HCT116 (cell line): Measurements from ENCODE around the gene SLIT1. TPM values are rescaled to one million over a fixed set of nuclear protein-coding genes. Genes with fewer than 3 reads are reported as not detected.

ENCODE experiments used
- ATAC-seq: fragments of 200-7000 bp; cut with Tn5 transposase; 2 replicates; pipeline ENCODE4 v1.9.1; 2020; ENCODE audit warnings: mild to moderate bottlenecking, moderate library complexity
- BruUV-seq: library from RNA; stranded (reverse); fragments of 400-500 nt; replicated peaks from 2 replicates; lab custom pipeline; 2021; lab: Mats Ljungman, UMichigan
- CTCF ChIA-PET: fragments of 300-600 bp; sonication (Branson Sonifier 250); formaldehyde crosslinking; loops from one replicate; lab custom pipeline; 2021; ENCODE audit warnings: antibody characterized with exemption; lab: Charles Lee
- POLR2A ChIA-PET: fragments of 300-600, 350-600 bp; sonication (Branson Sonifier 250); formaldehyde crosslinking; loops from one replicate; lab custom pipeline; 2021; ENCODE audit warnings: antibody characterized with exemption; lab: Charles Lee
- RAD21 ChIA-PET, 2 experiments: fragments of 300-600 bp; sonication (Branson Sonifier 250); formaldehyde crosslinking; loops; one replicate each; lab custom pipeline; 2023; ENCODE audit warnings: low total read pairs in 2 of 2; ENCODE audit not compliant: uncharacterized antibody in 2 of 2, unreplicated experiment in 2 of 2, low non-redundant PET in 1 of 2; lab: Charles Lee
- DNase-seq: peaks from one replicate; pipeline ENCODE4 v3.0.0-alpha.2; 2010; ENCODE audit warnings: low read depth, low spot score
- H2AFZ ChIP-seq: fragments of 200-600 bp; shearing (Covaris generic), sonication (generic); 2 replicates; pipeline ENCODE4 v1.6.1; 2017; ENCODE audit warnings: low read depth, mixed run types, mixed read lengths, antibody characterized with exemption, low read length; ENCODE audit not compliant: poor library complexity, severe bottlenecking
- H3K27ac ChIP-seq: 2 replicates; pipeline ENCODE4 v1.5.1; 2012; ENCODE audit warnings: low read depth, low read length
- H3K27me3 ChIP-seq: fragments of 200-600 bp; sonication (generic); 2 replicates; pipeline ENCODE4 v1.6.1; 2016; ENCODE audit warnings: mixed run types, low read length, mixed read lengths; ENCODE audit not compliant: insufficient read depth
- H3K36me3 ChIP-seq, 2 experiments: fragments of 200-500 bp in 1 of 2; fragments of 200-600 bp in 1 of 2; sonication (Bioruptor generic) in 1 of 2; sonication (generic) in 1 of 2; 2 replicates each; pipeline versions ENCODE4 v1.5.1 to v1.6.1; 2014 to 2016; ENCODE audit warnings: low read length in 2 of 2, inconsistent platforms in 1 of 2, mixed read lengths in 1 of 2, mixed run types in 1 of 2; ENCODE audit not compliant: insufficient read depth in 2 of 2, control insufficient read depth in 1 of 2
- H3K4me1 ChIP-seq, 2 experiments: fragments of 200-600 bp in 1 of 2; sonication (generic) in 1 of 2; 2 replicates each; pipeline versions ENCODE4 v1.5.1 to v1.6.1; 2012 to 2017; ENCODE audit warnings: low read length in 2 of 2, inconsistent platforms in 1 of 2, mild to moderate bottlenecking in 1 of 2, mixed read lengths in 1 of 2, mixed run types in 1 of 2, moderate library complexity in 1 of 2; ENCODE audit not compliant: insufficient read depth in 2 of 2, control insufficient read depth in 1 of 2
- H3K4me2 ChIP-seq: fragments of 200-600 bp; sonication (generic); 2 replicates; pipeline ENCODE4 v1.6.1; 2017; ENCODE audit warnings: mixed run types, low read length, mixed read lengths
- H3K4me3 ChIP-seq, 2 experiments: fragments of 200-600 bp in 1 of 2; sonication (generic) in 1 of 2; replicated peaks in 1 of 2; 2 replicates each; pipeline ENCODE4 v1.5.1; 2011 to 2016; ENCODE audit warnings: low read length in 2 of 2, control low read depth in 1 of 2, low read depth in 1 of 2, mild to moderate bottlenecking in 1 of 2, mixed read lengths in 1 of 2, mixed run types in 1 of 2
- H3K79me2 ChIP-seq: fragments of 200-600 bp; sonication (generic); 2 replicates; pipeline ENCODE4 v1.6.1; 2017; ENCODE audit warnings: mild to moderate bottlenecking, mixed run types, low read length, moderate library complexity, mixed read lengths; ENCODE audit not compliant: insufficient read depth
- H3K9ac ChIP-seq: fragments of 200-600 bp; sonication (generic); 2 replicates; pipeline ENCODE4 v1.6.1; 2016; ENCODE audit warnings: low read length, mixed read lengths
- H3K9me2 ChIP-seq: fragments of 200-600 bp; sonication (generic), shearing (Covaris generic); 2 replicates; pipeline ENCODE4 v1.6.1; 2017; ENCODE audit warnings: mixed run types, mild to moderate bottlenecking, moderate library complexity; ENCODE audit not compliant: insufficient read depth
- H3K9me3 ChIP-seq, 2 experiments: fragments of 200-500 bp in 1 of 2; fragments of 200-600 bp in 1 of 2; sonication (Bioruptor generic) in 1 of 2; sonication (generic) in 1 of 2; 2 replicates each; pipeline ENCODE4 v1.6.1; 2014 to 2017; ENCODE audit warnings: low read length in 2 of 2, mixed read lengths in 2 of 2, inconsistent platforms in 1 of 2, low read depth in 1 of 2, mild to moderate bottlenecking in 1 of 2, mixed run types in 1 of 2, moderate library complexity in 1 of 2; ENCODE audit not compliant: control insufficient read depth in 1 of 2, insufficient read depth in 1 of 2
- H4K20me1 ChIP-seq: fragments of 200-600 bp; sonication (generic), shearing (Covaris generic); 2 replicates; pipeline ENCODE4 v1.6.1; 2017; ENCODE audit warnings: mixed run types, mild to moderate bottlenecking, moderate library complexity; ENCODE audit not compliant: insufficient read depth
- CBX3 ChIP-seq: IDR thresholded peaks from 2 replicates; pipeline ENCODE4 v1.6.1; 2012; ENCODE audit warnings: low read depth
- ELF1 ChIP-seq: IDR thresholded peaks from 2 replicates; pipeline ENCODE4 v1.6.1; 2012; ENCODE audit warnings: low read depth, borderline replicate concordance
- EZH2 ChIP-seq: fragments of 200-600 bp; sonication (generic); IDR thresholded peaks from 2 replicates; pipeline ENCODE4 v1.6.1; 2017; ENCODE audit warnings: antibody characterized with exemption, mixed run types
- EZH2phosphoT487 ChIP-seq: fragments of 200-600 bp; IDR thresholded peaks from 2 replicates; pipeline ENCODE4 v1.6.1; 2018; ENCODE audit warnings: antibody characterized with exemption, borderline replicate concordance
- FOSL1 ChIP-seq: IDR thresholded peaks from 2 replicates; pipeline ENCODE4 v1.6.1; 2012; ENCODE audit warnings: low read depth
- POLR2A ChIP-seq: IDR thresholded peaks from 2 replicates; pipeline ENCODE4 v1.7.0; 2011; ENCODE audit warnings: borderline replicate concordance; ENCODE audit not compliant: insufficient read depth, insufficient read length; ENCODE audit errors: extremely low read depth
- POLR2AphosphoS5 ChIP-seq: IDR thresholded peaks from 2 replicates; pipeline ENCODE4 v1.6.1; 2011; ENCODE audit warnings: mild to moderate bottlenecking, low read depth, low read length, moderate library complexity
- RAD21 ChIP-seq: IDR thresholded peaks from 2 replicates; pipeline ENCODE4 v1.6.1; 2012; ENCODE audit warnings: low read depth, mild to moderate bottlenecking
- SP1 ChIP-seq: IDR thresholded peaks from 2 replicates; pipeline ENCODE4 v1.6.1; 2012; ENCODE audit warnings: low read depth
- SRF ChIP-seq: IDR thresholded peaks from 2 replicates; pipeline ENCODE4 v1.6.1; 2012; ENCODE audit warnings: low read depth
- YY1 ChIP-seq: IDR thresholded peaks from 2 replicates; pipeline ENCODE4 v1.6.1; 2011; ENCODE audit warnings: low read length, low read depth, moderate library complexity, mild to moderate bottlenecking; ENCODE audit not compliant: insufficient replicate concordance; ENCODE audit errors: extremely low read depth
- ZFX ChIP-seq: fragments of 450-650 bp; IDR thresholded peaks from 2 replicates; pipeline ENCODE4 v1.6.1; 2017
- ZNF274 ChIP-seq: fragments of 200-500 bp; sonication (Bioruptor generic); IDR thresholded peaks from 2 replicates; pipeline ENCODE4 v1.6.1; 2014; ENCODE audit warnings: mild to moderate bottlenecking, low read depth, low read length, inconsistent platforms
- intact Hi-C: fragments of 100-400 bp; cut with micrococcal nuclease; formaldehyde crosslinking; loops from 2 replicates; pipeline ENCODE4 v1.10.0; 2022
- total RNA-seq: library from RNA; stranded (reverse); gene quantifications from one replicate; pipeline ENCODE4 v1.2.1, GENCODE V29; 2021; ENCODE audit not compliant: unreplicated experiment
- TF ChIP-seq, protein P1 (sequence below): IDR thresholded peaks from 2 replicates; pipeline ENCODE4 v1.6.1; 2011; ENCODE audit warnings: mild to moderate bottlenecking, low read length, moderate library complexity; ENCODE audit not compliant: insufficient replicate concordance; ENCODE audit errors: extremely low read depth
- TF ChIP-seq, protein P2 (sequence below), 3 experiments: fragments of 200-600 bp in 1 of 3; sonication (generic) in 1 of 3; IDR thresholded peaks in 2 of 3; conservative IDR thresholded peaks in 1 of 3; 2 replicates each; pipeline ENCODE4 v1.5.1; 2012 to 2017; ENCODE audit warnings: low read depth in 2 of 3, low read length in 2 of 3, antibody characterized with exemption in 1 of 3, borderline replicate concordance in 1 of 3, control low read depth in 1 of 3, mild to moderate bottlenecking in 1 of 3, mixed read lengths in 1 of 3, mixed run types in 1 of 3, moderate library complexity in 1 of 3; ENCODE audit not compliant: insufficient read depth in 1 of 3
- TF ChIP-seq, protein P3 (sequence below): IDR thresholded peaks from 2 replicates; pipeline ENCODE4 v1.6.1; 2012
- TF ChIP-seq, protein P4 (sequence below): IDR thresholded peaks from 2 replicates; pipeline ENCODE4 v1.6.1; 2012

SLIT1 gene
- total RNA-seq, 1 experiment from 2014 or later, result 0.42 TPM

DNA sequence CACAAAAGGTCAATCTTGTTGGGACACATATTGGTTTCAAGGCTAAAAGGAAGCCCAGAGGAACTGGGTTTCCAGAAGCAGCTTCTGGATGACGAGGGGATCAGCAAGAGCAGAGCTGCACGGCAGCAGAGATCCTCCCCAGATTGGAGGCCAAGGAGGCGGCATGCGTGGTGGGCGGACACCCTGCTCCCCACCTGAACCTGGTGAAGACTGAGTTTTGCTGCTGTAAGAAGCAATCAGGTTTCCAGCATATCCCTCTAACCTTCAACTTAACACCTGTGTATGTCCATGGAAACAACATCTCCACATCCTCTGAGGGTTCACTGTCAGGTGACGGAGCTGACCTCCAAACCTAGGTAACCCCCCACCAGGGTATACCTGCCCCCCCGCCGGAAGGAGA, 35.1 kb downstream of the SLIT1 start:
- DNase-seq, result no peak
- Histone ChIP-seq H3K27ac (no peak overlapping the region), H3K9me3 (no peaks in the 10 kb centered on the region), H3K9me2 (peaks cover 3% of the 10 kb centered on the region; the same call in 1 of the 2 replicates), H3K4me1 (no peaks in the 10 kb centered on the region), H2AFZ (no peak overlapping the region), H4K20me1 (no peaks in the 10 kb centered on the region), H3K27me3 (peaks cover 13% of the 10 kb centered on the region), H3K4me2 (no peak overlapping the region), H3K36me3 (no peaks in the 10 kb centered on the region), H3K9ac (no peak overlapping the region), H3K4me3 (no peak overlapping the region), H3K79me2 (no peaks in the 10 kb centered on the region)
- TF ChIP-seq EZH2phosphoT487, result no peak
- no peak for TF ChIP-seq POLR2A
- no peak for TF ChIP-seq FOSL1
- TF ChIP-seq EZH2, result no peak
- no peak for TF ChIP-seq POLR2AphosphoS5
- no peak for TF ChIP-seq ZFX
- TF ChIP-seq YY1, result no peak
- TF ChIP-seq, protein P1, sequence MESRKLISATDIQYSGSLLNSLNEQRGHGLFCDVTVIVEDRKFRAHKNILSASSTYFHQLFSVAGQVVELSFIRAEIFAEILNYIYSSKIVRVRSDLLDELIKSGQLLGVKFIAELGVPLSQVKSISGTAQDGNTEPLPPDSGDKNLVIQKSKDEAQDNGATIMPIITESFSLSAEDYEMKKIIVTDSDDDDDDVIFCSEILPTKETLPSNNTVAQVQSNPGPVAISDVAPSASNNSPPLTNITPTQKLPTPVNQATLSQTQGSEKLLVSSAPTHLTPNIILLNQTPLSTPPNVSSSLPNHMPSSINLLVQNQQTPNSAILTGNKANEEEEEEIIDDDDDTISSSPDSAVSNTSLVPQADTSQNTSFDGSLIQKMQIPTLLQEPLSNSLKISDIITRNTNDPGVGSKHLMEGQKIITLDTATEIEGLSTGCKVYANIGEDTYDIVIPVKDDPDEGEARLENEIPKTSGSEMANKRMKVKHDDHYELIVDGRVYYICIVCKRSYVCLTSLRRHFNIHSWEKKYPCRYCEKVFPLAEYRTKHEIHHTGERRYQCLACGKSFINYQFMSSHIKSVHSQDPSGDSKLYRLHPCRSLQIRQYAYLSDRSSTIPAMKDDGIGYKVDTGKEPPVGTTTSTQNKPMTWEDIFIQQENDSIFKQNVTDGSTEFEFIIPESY, result no peak
- TF ChIP-seq CBX3, result no peak
- TF ChIP-seq, protein P2, sequence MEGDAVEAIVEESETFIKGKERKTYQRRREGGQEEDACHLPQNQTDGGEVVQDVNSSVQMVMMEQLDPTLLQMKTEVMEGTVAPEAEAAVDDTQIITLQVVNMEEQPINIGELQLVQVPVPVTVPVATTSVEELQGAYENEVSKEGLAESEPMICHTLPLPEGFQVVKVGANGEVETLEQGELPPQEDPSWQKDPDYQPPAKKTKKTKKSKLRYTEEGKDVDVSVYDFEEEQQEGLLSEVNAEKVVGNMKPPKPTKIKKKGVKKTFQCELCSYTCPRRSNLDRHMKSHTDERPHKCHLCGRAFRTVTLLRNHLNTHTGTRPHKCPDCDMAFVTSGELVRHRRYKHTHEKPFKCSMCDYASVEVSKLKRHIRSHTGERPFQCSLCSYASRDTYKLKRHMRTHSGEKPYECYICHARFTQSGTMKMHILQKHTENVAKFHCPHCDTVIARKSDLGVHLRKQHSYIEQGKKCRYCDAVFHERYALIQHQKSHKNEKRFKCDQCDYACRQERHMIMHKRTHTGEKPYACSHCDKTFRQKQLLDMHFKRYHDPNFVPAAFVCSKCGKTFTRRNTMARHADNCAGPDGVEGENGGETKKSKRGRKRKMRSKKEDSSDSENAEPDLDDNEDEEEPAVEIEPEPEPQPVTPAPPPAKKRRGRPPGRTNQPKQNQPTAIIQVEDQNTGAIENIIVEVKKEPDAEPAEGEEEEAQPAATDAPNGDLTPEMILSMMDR (IDR thresholded peaks at IDR 0.05 in 2 of 3, conservative IDR thresholded peaks at IDR 0.05 in 1 of 3; ENCODE audit: borderline replicate concordance in 1 of 3, insufficient read depth in 1 of 3, low read depth in 2 of 3, low read length in 2 of 3), result no peak
- TF ChIP-seq SP1, result no peak
- TF ChIP-seq ELF1, result no peak
- TF ChIP-seq, protein P3, sequence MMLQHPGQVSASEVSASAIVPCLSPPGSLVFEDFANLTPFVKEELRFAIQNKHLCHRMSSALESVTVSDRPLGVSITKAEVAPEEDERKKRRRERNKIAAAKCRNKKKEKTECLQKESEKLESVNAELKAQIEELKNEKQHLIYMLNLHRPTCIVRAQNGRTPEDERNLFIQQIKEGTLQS, result no peak
- TF ChIP-seq, protein P4, sequence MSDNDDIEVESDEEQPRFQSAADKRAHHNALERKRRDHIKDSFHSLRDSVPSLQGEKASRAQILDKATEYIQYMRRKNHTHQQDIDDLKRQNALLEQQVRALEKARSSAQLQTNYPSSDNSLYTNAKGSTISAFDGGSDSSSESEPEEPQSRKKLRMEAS, result no peak
- TF ChIP-seq ZNF274, result no peak
- no peak for TF ChIP-seq RAD21
- TF ChIP-seq SRF, result no peak
- no peak for ATAC-seq
- ChIA-PET CTCF (no interaction called here), POLR2A (no interaction called here), RAD21 (no interaction called here)
- intact Hi-C loops, result no loop called here
- BruUV-seq, result no TSS peak
